ENCODE results near the gene LRMDA.

- TF ChIP-seq POLR2A (IDR thresholded peaks at IDR 0.05) (no peak), CTCF (IDR thresholded peaks at IDR 0.05) (no peak), POLR2AphosphoS5 (IDR thresholded peaks at IDR 0.05) (no peak), EP300 (IDR thresholded peaks at IDR 0.05; ENCODE audit: low read depth) (no peak)
Measured at GRCh38 chr10:76192694-76193320, 761.4 kb downstream of the LRMDA start.

Measured in transverse colon (tissue), 4 donors.